GM23338 (cell line): Measurements from ENCODE around the gene KHK. TPM values are rescaled to one million over a fixed set of nuclear protein-coding genes. Genes with fewer than 3 reads are reported as not detected.

ENCODE experiments used
- ATAC-seq: fragments of 200-7000 bp; cut with Tn5 transposase; 3 replicates; pipeline ENCODE4 v1.9.1; 2020
- DNase-seq: peaks from one replicate; pipeline ENCODE4 v3.0.0-alpha.2; 2015; ENCODE audit warnings: low spot score
- H2AFZ ChIP-seq: fragments of 200-600 bp; sonication (generic); 2 replicates; pipeline ENCODE4 v1.8.0; 2016; ENCODE audit warnings: antibody characterized with exemption, mild to moderate bottlenecking, moderate library complexity
- H3F3A ChIP-seq: fragments of 200-600 bp; sonication (generic); replicated peaks from 2 replicates; pipeline ENCODE4 v1.8.0; 2017; ENCODE audit warnings: antibody characterized with exemption, mixed run types, low read depth
- H3K27ac ChIP-seq: fragments of 200-600 bp; sonication (generic); 2 replicates; pipeline ENCODE4 v1.6.1; 2016; ENCODE audit warnings: low read depth
- H3K27me3 ChIP-seq: fragments of 200-600 bp; sonication (generic); 2 replicates; pipeline ENCODE4 v1.8.0; 2016; ENCODE audit warnings: mild to moderate bottlenecking, mixed run types, moderate library complexity; ENCODE audit not compliant: insufficient read depth
- H3K36me3 ChIP-seq: fragments of 200-600 bp; sonication (generic); 2 replicates; pipeline ENCODE4 v1.8.0; 2016; ENCODE audit warnings: mild to moderate bottlenecking; ENCODE audit not compliant: insufficient read depth
- H3K4me1 ChIP-seq: fragments of 200-600 bp; sonication (generic); 2 replicates; pipeline ENCODE4 v1.8.0; 2016; ENCODE audit warnings: mild to moderate bottlenecking, moderate library complexity; ENCODE audit not compliant: insufficient read depth
- H3K4me2 ChIP-seq: fragments of 200-600 bp; sonication (generic); 2 replicates; pipeline ENCODE4 v1.7.1; 2017; ENCODE audit warnings: mixed run types
- H3K4me3 ChIP-seq: fragments of 200-600 bp; sonication (generic); 2 replicates; pipeline ENCODE4 v1.6.1; 2016; ENCODE audit warnings: mixed run types
- H3K79me2 ChIP-seq: fragments of 200-600 bp; sonication (generic); replicated peaks from 2 replicates; pipeline ENCODE4 v1.8.0; 2017; ENCODE audit warnings: mild to moderate bottlenecking; ENCODE audit not compliant: insufficient read depth
- H3K9me2 ChIP-seq: fragments of 200-600 bp; sonication (generic); 2 replicates; pipeline ENCODE4 v1.8.0; 2017; ENCODE audit not compliant: insufficient read depth
- H4K20me1 ChIP-seq: fragments of 200-600 bp; sonication (generic); replicated peaks from 2 replicates; pipeline ENCODE4 v1.8.0; 2017; ENCODE audit warnings: mild to moderate bottlenecking; ENCODE audit not compliant: insufficient read depth
- H3K27ac Mint-ChIP-seq: 2 replicates; pipeline ENCODE4 v1.8.0; 2020; ENCODE audit warnings: inconsistent platforms, mild to moderate bottlenecking, moderate library complexity, mixed read lengths
- H3K27me3 Mint-ChIP-seq: 3 replicates; pipeline ENCODE4 v1.8.0; 2022; ENCODE audit warnings: low read depth, mild to moderate bottlenecking, moderate library complexity, mixed read lengths, inconsistent platforms; ENCODE audit not compliant: insufficient read depth, poor library complexity
- H3K36me3 Mint-ChIP-seq: 3 replicates; pipeline ENCODE4 v1.8.0; 2021; ENCODE audit warnings: low read depth, mild to moderate bottlenecking, inconsistent platforms, moderate library complexity, mixed read lengths
- H3K4me1 Mint-ChIP-seq: 3 replicates; pipeline ENCODE4 v1.8.0; 2020; ENCODE audit warnings: mild to moderate bottlenecking, inconsistent platforms, mixed read lengths
- H3K4me3 Mint-ChIP-seq: 3 replicates; pipeline ENCODE4 v1.8.0; 2021; ENCODE audit warnings: moderate library complexity, mild to moderate bottlenecking, inconsistent platforms, mixed read lengths
- H3K9me3 Mint-ChIP-seq: 3 replicates; pipeline ENCODE4 v1.8.0; 2020; ENCODE audit warnings: moderate library complexity, mild to moderate bottlenecking, inconsistent platforms, mixed read lengths
- CREB1 ChIP-seq: fragments of 250-450 bp; sonication (Bioruptor Pico); IDR thresholded peaks from 2 replicates; pipeline ENCODE4 v1.5.0; 2020; ENCODE audit warnings: low read depth, mild to moderate bottlenecking, moderate library complexity
- EZH2 ChIP-seq: fragments of 200-600 bp; sonication (generic); IDR thresholded peaks from one replicate; pipeline ENCODE4 v1.8.0; 2017; ENCODE audit warnings: antibody characterized with exemption, mild to moderate bottlenecking, low read depth; ENCODE audit not compliant: unreplicated experiment
- NANOG ChIP-seq: IDR thresholded peaks from 2 replicates; pipeline ENCODE4 v1.6.1; 2016; ENCODE audit warnings: antibody characterized with exemption, borderline replicate concordance
- POLR2AphosphoS5 ChIP-seq: IDR thresholded peaks from 2 replicates; pipeline ENCODE4 v1.6.1; 2016; ENCODE audit warnings: antibody characterized with exemption, low read depth
- ZNF114 ChIP-seq: fragments of 250-450 bp; sonication (Bioruptor Pico); IDR thresholded peaks from 2 replicates; pipeline ENCODE4 v1.5.0; 2020; ENCODE audit warnings: mild to moderate bottlenecking, moderate library complexity
- ZNF331 ChIP-seq: fragments of 250-450 bp; sonication (Bioruptor Pico); IDR thresholded peaks from 2 replicates; pipeline ENCODE4 v1.5.0; 2020; ENCODE audit warnings: low read depth, mild to moderate bottlenecking, moderate library complexity
- long read RNA-seq: library from polyadenylated mRNA; unstranded; transcript quantifications from one replicate; pipeline ENCODE4 v2.0.0, GENCODE V29; 2020; ENCODE audit not compliant: unreplicated experiment
- polyA plus RNA-seq: library from polyadenylated mRNA; unstranded; fragments of >200 nt; fragmentation: Nextera tagmentation; extraction: Ambion mirVana; gene quantifications from 2 replicates; pipeline ENCODE4 v1.2.1, GENCODE V29; 2016
- total RNA-seq: library from RNA; depleted of rRNA; stranded (reverse); fragments of >200 nt; shearing (Covaris generic); gene quantifications from 2 replicates; pipeline ENCODE4 v1.2.3, GENCODE V29; 2014; rRNA removed
- TF ChIP-seq, protein P1 (sequence below): IDR thresholded peaks from 2 replicates; pipeline ENCODE4 v1.6.1; 2016; ENCODE audit warnings: antibody characterized with exemption
- TF ChIP-seq, protein P2 (sequence below), 2 experiments: fragments of 200-600 bp in 1 of 2; sonication (generic) in 1 of 2; conservative IDR thresholded peaks; 2 replicates each; pipeline versions ENCODE4 v1.5.1 to v1.6.1; 2016 to 2017; ENCODE audit warnings: antibody characterized with exemption in 2 of 2, low read depth in 2 of 2, mild to moderate bottlenecking in 2 of 2, moderate library complexity in 1 of 2
- TF ChIP-seq, protein P3 (sequence below): fragments of 250-450 bp; sonication (Bioruptor Pico); IDR thresholded peaks from 2 replicates; pipeline ENCODE4 v1.5.0; 2020; ENCODE audit warnings: mild to moderate bottlenecking, moderate library complexity

KHK gene
- total RNA-seq, result 8.8 and 9.7 TPM in 2 replicates
- polyA plus RNA-seq, result 8.4 and 9.7 TPM in 2 replicates
- long read RNA-seq, transcript KHK-202 (8 exons, 2,411 nt), result major isoform, 9 of 40 reads
- long read RNA-seq, partial matches to known transcripts, result 2 of 40 reads
- long read RNA-seq, other reads (novel, unspliced or antisense), result 29 of 40 reads

- TF ChIP-seq, protein P1, sequence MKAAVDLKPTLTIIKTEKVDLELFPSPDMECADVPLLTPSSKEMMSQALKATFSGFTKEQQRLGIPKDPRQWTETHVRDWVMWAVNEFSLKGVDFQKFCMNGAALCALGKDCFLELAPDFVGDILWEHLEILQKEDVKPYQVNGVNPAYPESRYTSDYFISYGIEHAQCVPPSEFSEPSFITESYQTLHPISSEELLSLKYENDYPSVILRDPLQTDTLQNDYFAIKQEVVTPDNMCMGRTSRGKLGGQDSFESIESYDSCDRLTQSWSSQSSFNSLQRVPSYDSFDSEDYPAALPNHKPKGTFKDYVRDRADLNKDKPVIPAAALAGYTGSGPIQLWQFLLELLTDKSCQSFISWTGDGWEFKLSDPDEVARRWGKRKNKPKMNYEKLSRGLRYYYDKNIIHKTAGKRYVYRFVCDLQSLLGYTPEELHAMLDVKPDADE, result no peak
- no peak for TF ChIP-seq NANOG
- TF ChIP-seq ZNF114, result no peak
- TF ChIP-seq, protein P2, sequence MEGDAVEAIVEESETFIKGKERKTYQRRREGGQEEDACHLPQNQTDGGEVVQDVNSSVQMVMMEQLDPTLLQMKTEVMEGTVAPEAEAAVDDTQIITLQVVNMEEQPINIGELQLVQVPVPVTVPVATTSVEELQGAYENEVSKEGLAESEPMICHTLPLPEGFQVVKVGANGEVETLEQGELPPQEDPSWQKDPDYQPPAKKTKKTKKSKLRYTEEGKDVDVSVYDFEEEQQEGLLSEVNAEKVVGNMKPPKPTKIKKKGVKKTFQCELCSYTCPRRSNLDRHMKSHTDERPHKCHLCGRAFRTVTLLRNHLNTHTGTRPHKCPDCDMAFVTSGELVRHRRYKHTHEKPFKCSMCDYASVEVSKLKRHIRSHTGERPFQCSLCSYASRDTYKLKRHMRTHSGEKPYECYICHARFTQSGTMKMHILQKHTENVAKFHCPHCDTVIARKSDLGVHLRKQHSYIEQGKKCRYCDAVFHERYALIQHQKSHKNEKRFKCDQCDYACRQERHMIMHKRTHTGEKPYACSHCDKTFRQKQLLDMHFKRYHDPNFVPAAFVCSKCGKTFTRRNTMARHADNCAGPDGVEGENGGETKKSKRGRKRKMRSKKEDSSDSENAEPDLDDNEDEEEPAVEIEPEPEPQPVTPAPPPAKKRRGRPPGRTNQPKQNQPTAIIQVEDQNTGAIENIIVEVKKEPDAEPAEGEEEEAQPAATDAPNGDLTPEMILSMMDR (conservative IDR thresholded peaks at IDR 0.05; ENCODE audit: low read depth in 2 of 2), result no peak
- no peak for TF ChIP-seq ZNF331
- TF ChIP-seq POLR2AphosphoS5, result peak; percentile 57
- no peak for TF ChIP-seq CREB1
- H3K4me2 ChIP-seq, result peak within 1 kb of the TSS; percentile 95
- H3K4me1 ChIP-seq, result peaks cover 10% of the 10 kb centered on the region
- peaks cover 8% of the 10 kb centered on the region; the same call in 1 of the 2 replicates for H3F3A ChIP-seq
- peak within 1 kb of the TSS; percentile 87 for H3K4me3 ChIP-seq
- peak; percentile 71 for DNase-seq
- Mint-ChIP-seq H3K4me1 (peaks cover 25% of the 10 kb centered on the region), H3K27ac (no peak within 1 kb of the TSS), H3K4me3 (peak within 1 kb of the TSS; percentile 82), H3K36me3 (no peaks in the 10 kb centered on the region), H3K27me3 (peaks cover 25% of the 10 kb centered on the region), H3K9me3 (no peaks in the 10 kb centered on the region; the same call in 2 of the 3 replicates)
- no peaks in the 10 kb centered on the region; the same call in 1 of the 2 replicates for H4K20me1 ChIP-seq
- H3K27me3 ChIP-seq, result peaks cover 16% of the 10 kb centered on the region
- H3K79me2 ChIP-seq, result no peaks in the 10 kb centered on the region
- H3K9me2 ChIP-seq, result no peaks in the 10 kb centered on the region
- H2AFZ ChIP-seq, result peak within 1 kb of the TSS; percentile 99
- ATAC-seq, result peak; percentile 51
- no peaks in the 10 kb centered on the region for H3K36me3 ChIP-seq
- H3K27ac ChIP-seq, result no peak within 1 kb of the TSS
Measured at GRCh38 chr2:27086724-27087593, at the start of gene KHK. TSS of gene KHK (plus strand) at chr2:27086772. CDS start at chr2:27087260, 488 bp downstream.

DNA sequence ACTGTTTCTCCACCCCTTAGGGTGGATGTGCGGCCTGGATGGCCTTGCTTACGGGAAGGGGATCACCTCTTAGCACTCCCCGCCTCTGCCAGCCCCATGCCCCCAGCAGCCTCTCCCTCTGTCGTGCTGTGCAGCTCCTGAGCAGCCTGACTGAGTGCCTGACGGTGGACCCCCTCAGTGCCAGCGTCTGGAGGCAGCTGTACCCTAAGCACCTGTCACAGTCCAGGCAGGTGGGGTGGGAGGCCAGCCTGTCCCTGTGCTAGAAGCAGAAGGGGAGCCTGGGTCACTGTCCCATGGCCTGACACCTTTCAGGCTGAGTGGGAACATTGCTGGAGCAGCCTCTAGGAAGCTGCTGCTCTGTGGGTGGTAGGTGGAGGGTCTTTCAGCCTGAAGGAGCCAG lies 48.6 kb upstream of the KHK start:
- Mint-ChIP-seq H3K4me1 (peaks cover 11% of the 10 kb centered on the region), H3K4me3 (no peak overlapping the region), H3K27ac (no peak overlapping the region), H3K27me3 (peaks cover 7% of the 10 kb centered on the region), H3K9me3 (no peaks in the 10 kb centered on the region), H3K36me3 (peaks cover 55% of the 10 kb centered on the region)
- Histone ChIP-seq H3F3A (no peaks in the 10 kb centered on the region), H3K4me3 (no peak overlapping the region), H2AFZ (no peak overlapping the region), H3K27ac (no peak overlapping the region), H4K20me1 (no peaks in the 10 kb centered on the region), H3K4me2 (no peak overlapping the region), H3K79me2 (peaks cover 13% of the 10 kb centered on the region), H3K9me2 (no peaks in the 10 kb centered on the region), H3K4me1 (peaks cover 5% of the 10 kb centered on the region; the same call in 1 of the 2 replicates), H3K27me3 (no peaks in the 10 kb centered on the region), H3K36me3 (peaks cover 17% of the 10 kb centered on the region; the same call in 1 of the 2 replicates)
- ATAC-seq (no peak), DNase-seq (no peak)
- TF ChIP-seq, protein P1, result no peak
- TF ChIP-seq EZH2 (no peak), ZNF331 (no peak), POLR2AphosphoS5 (no peak)
- TF ChIP-seq, protein P3, sequence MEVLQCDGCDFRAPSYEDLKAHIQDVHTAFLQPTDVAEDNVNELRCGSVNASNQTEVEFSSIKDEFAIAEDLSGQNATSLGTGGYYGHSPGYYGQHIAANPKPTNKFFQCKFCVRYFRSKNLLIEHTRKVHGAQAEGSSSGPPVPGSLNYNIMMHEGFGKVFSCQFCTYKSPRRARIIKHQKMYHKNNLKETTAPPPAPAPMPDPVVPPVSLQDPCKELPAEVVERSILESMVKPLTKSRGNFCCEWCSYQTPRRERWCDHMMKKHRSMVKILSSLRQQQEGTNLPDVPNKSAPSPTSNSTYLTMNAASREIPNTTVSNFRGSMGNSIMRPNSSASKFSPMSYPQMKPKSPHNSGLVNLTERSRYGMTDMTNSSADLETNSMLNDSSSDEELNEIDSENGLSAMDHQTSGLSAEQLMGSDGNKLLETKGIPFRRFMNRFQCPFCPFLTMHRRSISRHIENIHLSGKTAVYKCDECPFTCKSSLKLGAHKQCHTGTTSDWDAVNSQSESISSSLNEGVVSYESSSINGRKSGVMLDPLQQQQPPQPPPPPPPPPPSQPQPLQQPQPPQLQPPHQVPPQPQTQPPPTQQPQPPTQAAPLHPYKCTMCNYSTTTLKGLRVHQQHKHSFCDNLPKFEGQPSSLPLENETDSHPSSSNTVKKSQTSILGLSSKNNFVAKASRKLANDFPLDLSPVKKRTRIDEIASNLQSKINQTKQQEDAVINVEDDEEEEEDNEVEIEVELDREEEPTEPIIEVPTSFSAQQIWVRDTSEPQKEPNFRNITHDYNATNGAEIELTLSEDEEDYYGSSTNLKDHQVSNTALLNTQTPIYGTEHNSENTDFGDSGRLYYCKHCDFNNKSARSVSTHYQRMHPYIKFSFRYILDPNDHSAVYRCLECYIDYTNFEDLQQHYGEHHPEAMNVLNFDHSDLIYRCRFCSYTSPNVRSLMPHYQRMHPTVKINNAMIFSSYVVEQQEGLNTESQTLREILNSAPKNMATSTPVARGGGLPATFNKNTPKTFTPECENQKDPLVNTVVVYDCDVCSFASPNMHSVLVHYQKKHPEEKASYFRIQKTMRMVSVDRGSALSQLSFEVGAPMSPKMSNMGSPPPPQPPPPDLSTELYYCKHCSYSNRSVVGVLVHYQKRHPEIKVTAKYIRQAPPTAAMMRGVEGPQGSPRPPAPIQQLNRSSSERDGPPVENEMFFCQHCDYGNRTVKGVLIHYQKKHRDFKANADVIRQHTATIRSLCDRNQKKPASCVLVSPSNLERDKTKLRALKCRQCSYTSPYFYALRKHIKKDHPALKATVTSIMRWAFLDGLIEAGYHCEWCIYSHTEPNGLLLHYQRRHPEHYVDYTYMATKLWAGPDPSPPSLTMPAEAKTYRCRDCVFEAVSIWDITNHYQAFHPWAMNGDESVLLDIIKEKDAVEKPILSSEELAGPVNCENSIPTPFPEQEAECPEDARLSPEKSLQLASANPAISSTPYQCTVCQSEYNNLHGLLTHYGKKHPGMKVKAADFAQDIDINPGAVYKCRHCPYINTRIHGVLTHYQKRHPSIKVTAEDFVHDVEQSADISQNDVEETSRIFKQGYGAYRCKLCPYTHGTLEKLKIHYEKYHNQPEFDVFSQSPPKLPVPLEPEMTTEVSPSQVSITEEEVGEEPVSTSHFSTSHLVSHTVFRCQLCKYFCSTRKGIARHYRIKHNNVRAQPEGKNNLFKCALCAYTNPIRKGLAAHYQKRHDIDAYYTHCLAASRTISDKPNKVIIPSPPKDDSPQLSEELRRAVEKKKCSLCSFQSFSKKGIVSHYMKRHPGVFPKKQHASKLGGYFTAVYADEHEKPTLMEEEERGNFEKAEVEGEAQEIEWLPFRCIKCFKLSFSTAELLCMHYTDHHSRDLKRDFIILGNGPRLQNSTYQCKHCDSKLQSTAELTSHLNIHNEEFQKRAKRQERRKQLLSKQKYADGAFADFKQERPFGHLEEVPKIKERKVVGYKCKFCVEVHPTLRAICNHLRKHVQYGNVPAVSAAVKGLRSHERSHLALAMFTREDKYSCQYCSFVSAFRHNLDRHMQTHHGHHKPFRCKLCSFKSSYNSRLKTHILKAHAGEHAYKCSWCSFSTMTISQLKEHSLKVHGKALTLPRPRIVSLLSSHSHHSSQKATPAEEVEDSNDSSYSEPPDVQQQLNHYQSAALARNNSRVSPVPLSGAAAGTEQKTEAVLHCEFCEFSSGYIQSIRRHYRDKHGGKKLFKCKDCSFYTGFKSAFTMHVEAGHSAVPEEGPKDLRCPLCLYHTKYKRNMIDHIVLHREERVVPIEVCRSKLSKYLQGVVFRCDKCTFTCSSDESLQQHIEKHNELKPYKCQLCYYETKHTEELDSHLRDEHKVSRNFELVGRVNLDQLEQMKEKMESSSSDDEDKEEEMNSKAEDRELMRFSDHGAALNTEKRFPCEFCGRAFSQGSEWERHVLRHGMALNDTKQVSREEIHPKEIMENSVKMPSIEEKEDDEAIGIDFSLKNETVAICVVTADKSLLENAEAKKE (CRISPR knock-in tag), result no peak
